Urinary bladder (tissue), 4 donors: ENCODE measurements around the gene CTSO. TPM values are rescaled to one million over a fixed set of nuclear protein-coding genes. Genes with fewer than 3 reads are reported as not detected.

Source experiments
- DNase-seq: peaks from one replicate; pipeline ENCODE4 v3.0.0-alpha.2; 2015; ENCODE audit errors: extremely low spot score
- H3K27ac ChIP-seq: one replicate; pipeline ENCODE4 v1.5.1; 2013; ENCODE audit warnings: low read depth, mild to moderate bottlenecking, moderate library complexity
- H3K36me3 ChIP-seq: one replicate; pipeline ENCODE4 v1.6.1; 2013; ENCODE audit warnings: mild to moderate bottlenecking, moderate library complexity; ENCODE audit not compliant: insufficient read depth
- H3K4me1 ChIP-seq: one replicate; pipeline ENCODE4 v1.6.1; 2013; ENCODE audit warnings: mild to moderate bottlenecking, moderate library complexity; ENCODE audit not compliant: insufficient read depth
- H3K4me3 ChIP-seq: one replicate; pipeline ENCODE4 v1.5.1; 2013; ENCODE audit warnings: low read depth, low read length
- WGBS: extraction: QIAGEN DNeasy Blood & Tissue Kit; methylation state at CpG from one replicate; pipeline ENCODE4 v1.1.7; 2013; 5-methylcytosine and 5-hydroxymethylcytosine counted together
- polyA plus RNA-seq: library from polyadenylated mRNA; stranded (reverse); fragments of 200-250 nt; gene quantifications from one replicate; pipeline ENCODE4 v1.2.3, GENCODE V29; 2013
- total RNA-seq: library from RNA; depleted of rRNA; stranded (reverse); fragments of >200 nt; gene quantifications from one replicate; pipeline ENCODE4 v1.2.3, GENCODE V29; 2014
- donor health status: healthy with polysubstance abuse.
- donor health status: healthy.

CTSO gene, protein sequence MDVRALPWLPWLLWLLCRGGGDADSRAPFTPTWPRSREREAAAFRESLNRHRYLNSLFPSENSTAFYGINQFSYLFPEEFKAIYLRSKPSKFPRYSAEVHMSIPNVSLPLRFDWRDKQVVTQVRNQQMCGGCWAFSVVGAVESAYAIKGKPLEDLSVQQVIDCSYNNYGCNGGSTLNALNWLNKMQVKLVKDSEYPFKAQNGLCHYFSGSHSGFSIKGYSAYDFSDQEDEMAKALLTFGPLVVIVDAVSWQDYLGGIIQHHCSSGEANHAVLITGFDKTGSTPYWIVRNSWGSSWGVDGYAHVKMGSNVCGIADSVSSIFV
- 51.2 TPM for total RNA-seq
- 23.8 TPM for polyA plus RNA-seq

- under 1% methylated on average over 58 of the region's 58 CpGs for WGBS
- DNase-seq = peak; percentile 91
- H3K36me3 ChIP-seq = no peaks in the 10 kb centered on the region
- H3K4me1 ChIP-seq = no peaks in the 10 kb centered on the region
- peak within 1 kb of the TSS; percentile 72 for H3K4me3 ChIP-seq
- peak within 1 kb of the TSS; percentile 99 for H3K27ac ChIP-seq
These were observed at the start of gene CTSO for GRCh38 chr4:155953151-155954117. CTSO (minus strand) TSS chr4:155953866; CDS start chr4:155953847, 19 bp downstream.

- Histone ChIP-seq H3K36me3 (no peaks in the 10 kb centered on the region), H3K4me1 (no peaks in the 10 kb centered on the region), H3K4me3 (no peak overlapping the region), H3K27ac (no peak overlapping the region)
- WGBS = 90% methylated on average over 3 of the region's 3 CpGs
- no peak for DNase-seq
These were observed 46.8 kb upstream of the CTSO start for GRCh38 chr4:156000491-156000890.

DNA sequence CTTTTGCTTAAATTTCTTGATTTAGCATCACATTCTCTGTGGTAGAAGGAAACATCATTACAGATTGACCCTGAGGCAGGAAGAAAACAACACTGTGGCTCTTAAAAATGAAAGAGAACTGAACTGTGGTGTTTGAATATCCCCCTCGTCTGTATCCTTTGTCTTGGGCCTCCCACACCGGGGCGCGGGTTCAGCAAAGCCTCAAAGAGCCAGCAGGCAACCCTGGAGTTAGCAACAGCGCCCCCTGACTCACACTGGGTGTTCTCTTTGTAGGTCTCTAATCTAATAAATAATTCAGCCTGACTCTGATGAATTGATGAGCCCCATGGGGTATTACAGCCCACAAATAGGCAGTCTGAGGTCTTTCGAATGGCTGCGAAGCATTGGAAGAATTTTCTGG lies 46.1 kb upstream of the CTSO start:
- Histone ChIP-seq H3K4me1 (no peaks in the 10 kb centered on the region), H3K27ac (no peak overlapping the region), H3K4me3 (no peak overlapping the region), H3K36me3 (no peaks in the 10 kb centered on the region)
- no peak for DNase-seq
- WGBS = 48% methylated on average over 7 of the region's 7 CpGs

DNA sequence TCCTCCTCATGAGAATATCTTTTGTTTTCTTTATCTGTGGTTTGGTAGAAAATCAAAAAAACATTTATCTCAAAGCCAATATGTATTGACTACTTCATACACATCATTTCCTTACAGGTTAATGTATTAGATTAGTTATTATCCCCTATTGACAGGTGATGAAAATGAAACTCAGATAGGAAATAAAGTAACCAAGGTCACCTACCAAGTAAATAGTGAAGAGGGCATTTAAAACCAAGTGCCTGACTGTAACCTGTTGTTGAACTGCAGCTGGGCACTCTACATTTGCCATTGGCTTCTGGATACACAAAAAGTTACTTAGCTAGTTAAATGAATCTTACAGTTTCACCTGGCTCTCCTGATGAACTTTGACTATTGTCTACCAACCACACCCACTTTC lies 41.4 kb upstream of the CTSO start:
- no peak for DNase-seq
- H3K36me3 ChIP-seq = no peaks in the 10 kb centered on the region

GRCh38 chr4:155984106-155984797 lies 30.6 kb upstream of the CTSO start:
- H3K4me1 ChIP-seq = no peaks in the 10 kb centered on the region
- 87% methylated on average over 4 of the region's 4 CpGs for WGBS
- no peak for DNase-seq

More for the DNA sequence above, 41.4 kb upstream of the CTSO start:
- H3K27ac ChIP-seq = no peak overlapping the region
- no peaks in the 10 kb centered on the region for H3K4me1 ChIP-seq
- no peak overlapping the region for H3K4me3 ChIP-seq

DNA sequence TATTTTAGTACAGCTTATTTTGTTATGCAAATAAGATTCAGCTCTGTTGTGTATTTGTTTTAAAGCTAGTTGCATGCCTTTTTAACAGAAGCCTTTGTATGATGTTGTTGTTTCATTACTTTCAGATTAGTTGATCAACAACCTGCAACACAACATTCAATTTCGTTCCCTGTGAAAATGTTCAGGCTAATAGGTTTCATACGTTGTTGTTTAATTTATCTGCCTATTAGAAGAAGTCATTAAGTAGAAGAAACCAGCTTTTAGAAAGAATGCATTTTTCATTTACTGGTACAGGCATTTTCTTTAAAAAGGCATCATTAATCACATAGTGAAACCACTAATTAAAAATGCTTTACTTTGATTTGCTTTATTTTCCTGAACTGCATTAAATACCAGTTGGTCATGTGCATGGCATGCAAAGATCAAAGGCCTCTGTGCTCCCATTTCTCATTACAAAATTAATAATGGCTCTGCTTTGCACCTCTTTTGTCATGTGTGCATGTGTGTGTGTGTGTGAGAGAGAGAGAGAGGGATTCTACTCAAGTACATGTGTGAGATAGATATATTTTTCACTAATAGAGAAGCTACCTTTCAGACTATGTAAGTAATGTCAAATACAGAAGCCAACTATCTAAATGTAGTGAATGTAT lies 29.2 kb upstream of the CTSO start:
- no peak for DNase-seq
- H3K27ac ChIP-seq = no peak overlapping the region
- no peak overlapping the region for H3K4me3 ChIP-seq
- 71% methylated on average over 2 of the region's 2 CpGs for WGBS
- no peaks in the 10 kb centered on the region for H3K36me3 ChIP-seq
- H3K4me1 ChIP-seq = no peaks in the 10 kb centered on the region

More at GRCh38 chr4:155984106-155984797, 30.6 kb upstream of the CTSO start:
- no peak overlapping the region for H3K27ac ChIP-seq
- no peak overlapping the region for H3K4me3 ChIP-seq
- H3K36me3 ChIP-seq = no peaks in the 10 kb centered on the region

GRCh38 chr4:155978810-155979209 lies 25.1 kb upstream of the CTSO start:
- H3K4me3 ChIP-seq = no peak overlapping the region
- WGBS = 70% methylated on average over 4 of the region's 4 CpGs
- no peaks in the 10 kb centered on the region for H3K4me1 ChIP-seq
- DNase-seq = no peak
- H3K36me3 ChIP-seq = no peaks in the 10 kb centered on the region
- no peak overlapping the region for H3K27ac ChIP-seq

GRCh38 chr4:155975511-155975910 lies 21.8 kb upstream of the CTSO start:
- WGBS = 91% methylated on average over 2 of the region's 2 CpGs

DNA sequence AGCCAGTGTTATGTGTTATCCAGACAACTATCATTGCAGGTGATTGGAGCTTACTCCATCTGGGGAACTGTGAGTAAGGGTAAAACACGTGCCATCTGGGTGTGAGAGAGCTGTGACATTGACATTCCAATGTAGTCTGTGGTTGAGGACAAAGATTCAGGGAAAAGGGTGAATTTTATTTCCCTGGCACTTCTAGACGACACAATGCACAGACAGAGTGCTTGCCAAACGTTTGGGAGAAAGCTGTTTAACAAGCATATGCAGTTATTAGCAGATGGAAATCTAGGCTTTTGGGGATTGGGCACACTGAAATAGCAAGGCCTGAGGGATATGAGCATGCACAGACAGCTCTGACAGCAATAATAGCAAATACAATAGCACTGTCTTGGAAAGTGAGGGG lies 21.3 kb upstream of the CTSO start:
- no peak overlapping the region for H3K27ac ChIP-seq
- no peaks in the 10 kb centered on the region for H3K4me1 ChIP-seq
- WGBS = 24% methylated on average over 3 of the region's 3 CpGs
- H3K36me3 ChIP-seq = no peaks in the 10 kb centered on the region
- DNase-seq = no peak
- H3K4me3 ChIP-seq = no peak overlapping the region

More at GRCh38 chr4:155975511-155975910, 21.8 kb upstream of the CTSO start:
- no peak overlapping the region for H3K4me3 ChIP-seq
- H3K27ac ChIP-seq = no peak overlapping the region
- H3K4me1 ChIP-seq = no peaks in the 10 kb centered on the region
- no peaks in the 10 kb centered on the region for H3K36me3 ChIP-seq
- DNase-seq = no peak

DNA sequence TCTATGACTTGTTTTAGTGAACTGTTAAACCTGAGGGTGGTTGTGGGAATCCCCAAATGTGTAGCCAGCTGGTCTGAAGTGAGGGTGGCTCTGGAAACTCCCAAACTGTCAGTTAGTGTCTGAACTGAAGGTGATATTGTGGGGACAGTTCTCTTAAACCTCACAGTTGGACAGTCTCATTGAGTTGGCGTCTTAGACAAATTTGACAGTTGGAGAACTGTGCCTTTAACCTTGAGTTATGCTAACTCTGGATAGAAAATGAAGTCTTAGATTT lies 20.7 kb upstream of the CTSO start:
- H3K27ac ChIP-seq = no peak overlapping the region
- WGBS = 85% methylated on average over 1 of the region's 1 CpG
- DNase-seq = no peak
- no peaks in the 10 kb centered on the region for H3K36me3 ChIP-seq
- no peak overlapping the region for H3K4me3 ChIP-seq
- no peaks in the 10 kb centered on the region for H3K4me1 ChIP-seq

DNA sequence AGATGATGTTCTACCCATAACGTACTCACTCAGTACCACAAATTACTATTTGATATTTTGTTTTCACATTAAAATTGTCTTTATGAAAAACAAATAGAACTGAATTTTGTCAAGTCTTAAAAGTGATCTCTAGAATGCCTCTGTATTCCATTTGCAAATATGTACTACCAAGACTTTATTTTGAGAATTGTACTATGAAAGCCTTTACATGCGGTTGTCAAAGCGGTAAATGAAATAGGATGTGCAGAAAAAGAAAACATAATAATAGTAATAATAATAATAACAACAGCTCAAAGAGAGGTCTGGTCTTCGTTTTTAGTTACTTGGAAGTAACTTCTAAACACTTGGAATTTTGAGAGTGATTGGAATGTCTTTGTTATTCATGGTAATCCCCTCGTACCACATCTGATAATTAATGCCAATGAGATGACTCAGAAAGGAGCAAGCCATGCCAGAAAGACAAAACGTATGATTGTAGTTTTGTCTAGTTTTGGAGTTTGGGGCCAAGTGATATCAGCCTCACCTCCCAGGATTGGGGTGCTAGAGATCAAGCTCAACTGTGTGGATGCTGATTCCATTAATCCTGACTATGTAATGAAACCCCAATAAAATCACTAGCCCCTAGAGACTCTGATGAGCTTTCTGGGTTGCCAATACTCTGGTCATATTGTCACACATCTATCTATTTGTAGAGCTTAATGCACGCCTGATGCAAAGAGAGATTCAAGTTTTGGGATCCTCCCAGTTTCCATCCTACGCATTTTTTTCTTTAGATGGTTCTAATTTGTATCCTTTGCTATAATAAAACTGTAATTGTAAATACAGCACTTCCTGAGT lies 20.2 kb upstream of the CTSO start:
- Histone ChIP-seq H3K4me3 (no peak overlapping the region), H3K4me1 (no peaks in the 10 kb centered on the region), H3K36me3 (no peaks in the 10 kb centered on the region), H3K27ac (no peak overlapping the region)
- no peak for DNase-seq
- WGBS = 57% methylated on average over 8 of the region's 8 CpGs

DNA sequence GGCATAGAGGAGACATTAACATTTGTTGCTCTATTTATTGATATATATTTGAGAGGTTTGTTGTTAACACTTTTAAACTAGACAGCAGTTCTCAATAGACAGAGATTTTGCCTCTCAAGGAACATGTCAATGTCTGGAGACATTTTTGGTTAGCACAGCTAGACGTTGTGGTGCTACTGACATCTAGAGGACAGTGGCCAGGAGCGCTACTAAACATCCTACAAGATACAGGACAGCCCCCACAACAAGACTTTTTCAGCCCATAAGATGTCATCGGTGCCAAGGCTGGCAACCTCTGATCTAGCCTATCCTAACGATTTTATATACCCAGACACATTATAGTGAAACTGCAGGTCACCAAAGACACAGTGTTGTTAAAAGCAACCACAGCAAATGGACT lies 18.4 kb upstream of the CTSO start:
- H3K36me3 ChIP-seq = no peaks in the 10 kb centered on the region
- no peaks in the 10 kb centered on the region for H3K4me1 ChIP-seq
- DNase-seq = no peak
- no peak overlapping the region for H3K4me3 ChIP-seq
- no peak overlapping the region for H3K27ac ChIP-seq
- WGBS = 51% methylated on average over 4 of the region's 4 CpGs
